ENCODE data around the gene HLA-DMB. TPM values are rescaled to one million over a fixed set of nuclear protein-coding genes. Genes with fewer than 3 reads are reported as not detected.

Gene HLA-DMB
- polyA plus RNA-seq, 1 donor from 2014 or later: 2.9 TPM

GRCh38 chr6:32946893-32947292, 6.1 kb upstream of the HLA-DMB start (continued):
- no peak for TF ChIP-seq POLR2AphosphoS5 (IDR thresholded peaks at IDR 0.05)

- Histone ChIP-seq H3K27me3 (ENCODE audit: insufficient read depth, low read depth, low read length) (no peaks in the 10 kb centered on the region), H3K9me3 (ENCODE audit: low read length) (no peaks in the 10 kb centered on the region), H4K20me1 (ENCODE audit: insufficient read depth) (no peaks in the 10 kb centered on the region), H3K4me2 (ENCODE audit: low read length) (no peak overlapping the region), H3K4me3 (ENCODE audit: low read length) (no peak overlapping the region), H3K36me3 (ENCODE audit: insufficient read depth, low read length) (no peaks in the 10 kb centered on the region), H3K27ac (ENCODE audit: low read length) (no peak overlapping the region), H3F3A (ENCODE audit: insufficient read depth, low read length, poor library complexity, severe bottlenecking) (no peaks in the 10 kb centered on the region), H3K9ac (ENCODE audit: low read length) (no peak overlapping the region), H3K79me2 (replicated peaks; ENCODE audit: insufficient read depth, low read length) (no peaks in the 10 kb centered on the region), H2AFZ (ENCODE audit: low read depth, low read length) (no peak overlapping the region), H3K9me2 (ENCODE audit: insufficient read depth, low read length) (no peaks in the 10 kb centered on the region)
- TF ChIP-seq, protein P1, sequence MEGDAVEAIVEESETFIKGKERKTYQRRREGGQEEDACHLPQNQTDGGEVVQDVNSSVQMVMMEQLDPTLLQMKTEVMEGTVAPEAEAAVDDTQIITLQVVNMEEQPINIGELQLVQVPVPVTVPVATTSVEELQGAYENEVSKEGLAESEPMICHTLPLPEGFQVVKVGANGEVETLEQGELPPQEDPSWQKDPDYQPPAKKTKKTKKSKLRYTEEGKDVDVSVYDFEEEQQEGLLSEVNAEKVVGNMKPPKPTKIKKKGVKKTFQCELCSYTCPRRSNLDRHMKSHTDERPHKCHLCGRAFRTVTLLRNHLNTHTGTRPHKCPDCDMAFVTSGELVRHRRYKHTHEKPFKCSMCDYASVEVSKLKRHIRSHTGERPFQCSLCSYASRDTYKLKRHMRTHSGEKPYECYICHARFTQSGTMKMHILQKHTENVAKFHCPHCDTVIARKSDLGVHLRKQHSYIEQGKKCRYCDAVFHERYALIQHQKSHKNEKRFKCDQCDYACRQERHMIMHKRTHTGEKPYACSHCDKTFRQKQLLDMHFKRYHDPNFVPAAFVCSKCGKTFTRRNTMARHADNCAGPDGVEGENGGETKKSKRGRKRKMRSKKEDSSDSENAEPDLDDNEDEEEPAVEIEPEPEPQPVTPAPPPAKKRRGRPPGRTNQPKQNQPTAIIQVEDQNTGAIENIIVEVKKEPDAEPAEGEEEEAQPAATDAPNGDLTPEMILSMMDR (IDR thresholded peaks at IDR 0.05; ENCODE audit: poor library complexity, severe bottlenecking): no peak
- TF ChIP-seq SMC3 (conservative IDR thresholded peaks at IDR 0.05; ENCODE audit: poor library complexity): no peak
- TF ChIP-seq MXI1 (conservative IDR thresholded peaks at IDR 0.05; ENCODE audit: poor library complexity, severe bottlenecking): no peak
- TF ChIP-seq POLR2AphosphoS5 (IDR thresholded peaks at IDR 0.05): no peak
- no peak for TF ChIP-seq EZH2 (IDR thresholded peaks at IDR 0.05; ENCODE audit: borderline replicate concordance, insufficient read depth, low read length, poor library complexity, severe bottlenecking)
- TF ChIP-seq, protein P2, sequence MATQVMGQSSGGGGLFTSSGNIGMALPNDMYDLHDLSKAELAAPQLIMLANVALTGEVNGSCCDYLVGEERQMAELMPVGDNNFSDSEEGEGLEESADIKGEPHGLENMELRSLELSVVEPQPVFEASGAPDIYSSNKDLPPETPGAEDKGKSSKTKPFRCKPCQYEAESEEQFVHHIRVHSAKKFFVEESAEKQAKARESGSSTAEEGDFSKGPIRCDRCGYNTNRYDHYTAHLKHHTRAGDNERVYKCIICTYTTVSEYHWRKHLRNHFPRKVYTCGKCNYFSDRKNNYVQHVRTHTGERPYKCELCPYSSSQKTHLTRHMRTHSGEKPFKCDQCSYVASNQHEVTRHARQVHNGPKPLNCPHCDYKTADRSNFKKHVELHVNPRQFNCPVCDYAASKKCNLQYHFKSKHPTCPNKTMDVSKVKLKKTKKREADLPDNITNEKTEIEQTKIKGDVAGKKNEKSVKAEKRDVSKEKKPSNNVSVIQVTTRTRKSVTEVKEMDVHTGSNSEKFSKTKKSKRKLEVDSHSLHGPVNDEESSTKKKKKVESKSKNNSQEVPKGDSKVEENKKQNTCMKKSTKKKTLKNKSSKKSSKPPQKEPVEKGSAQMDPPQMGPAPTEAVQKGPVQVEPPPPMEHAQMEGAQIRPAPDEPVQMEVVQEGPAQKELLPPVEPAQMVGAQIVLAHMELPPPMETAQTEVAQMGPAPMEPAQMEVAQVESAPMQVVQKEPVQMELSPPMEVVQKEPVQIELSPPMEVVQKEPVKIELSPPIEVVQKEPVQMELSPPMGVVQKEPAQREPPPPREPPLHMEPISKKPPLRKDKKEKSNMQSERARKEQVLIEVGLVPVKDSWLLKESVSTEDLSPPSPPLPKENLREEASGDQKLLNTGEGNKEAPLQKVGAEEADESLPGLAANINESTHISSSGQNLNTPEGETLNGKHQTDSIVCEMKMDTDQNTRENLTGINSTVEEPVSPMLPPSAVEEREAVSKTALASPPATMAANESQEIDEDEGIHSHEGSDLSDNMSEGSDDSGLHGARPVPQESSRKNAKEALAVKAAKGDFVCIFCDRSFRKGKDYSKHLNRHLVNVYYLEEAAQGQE (IDR thresholded peaks at IDR 0.05; ENCODE audit: borderline replicate concordance): no peak
- TF ChIP-seq TAF1 (IDR thresholded peaks at IDR 0.05; ENCODE audit: low read depth): no peak
- TF ChIP-seq RAD21 (conservative IDR thresholded peaks at IDR 0.05): no peak
- TF ChIP-seq EP300 (conservative IDR thresholded peaks at IDR 0.05; ENCODE audit: poor library complexity, severe bottlenecking): no peak
Measured at GRCh38 chr6:32945953-32946352, 5.1 kb upstream of the HLA-DMB start.

DNA sequence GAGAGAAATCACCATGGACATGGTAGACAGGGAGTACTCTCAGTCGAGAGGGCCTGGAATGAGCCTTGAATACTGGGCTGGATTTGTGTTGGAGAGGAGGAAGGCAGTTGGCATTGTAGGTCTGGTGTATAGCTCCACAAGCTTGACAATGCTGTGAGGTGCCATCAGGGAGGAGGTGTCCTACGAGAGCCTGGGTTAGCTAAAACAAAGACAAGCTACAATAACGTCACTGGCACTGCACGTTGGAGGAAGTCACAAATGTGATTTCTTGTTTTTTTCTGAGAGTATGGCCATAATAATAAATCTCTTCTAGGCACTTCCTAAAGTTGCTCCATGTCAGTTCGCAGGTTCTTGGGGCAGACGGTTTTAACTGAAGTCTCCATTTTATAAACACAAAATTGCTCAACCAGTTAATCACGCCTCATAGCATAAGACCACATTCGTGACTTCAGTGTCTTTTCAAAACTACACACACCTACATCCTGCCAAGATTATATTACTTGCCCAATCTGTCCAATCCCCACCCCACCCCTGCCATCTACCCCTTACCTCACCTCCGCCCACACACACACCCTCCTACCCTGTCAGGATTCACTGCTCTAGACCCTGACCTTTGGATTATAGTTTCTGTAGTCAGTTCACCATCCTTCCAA, 4.4 kb upstream of the HLA-DMB start:
- no peaks in the 10 kb centered on the region for H4K20me1 ChIP-seq (ENCODE audit: insufficient read depth)
- no peaks in the 10 kb centered on the region for H3K9me2 ChIP-seq (ENCODE audit: insufficient read depth, low read length)
- H2AFZ ChIP-seq (ENCODE audit: low read depth, low read length): no peak overlapping the region
- no peaks in the 10 kb centered on the region for H3K27me3 ChIP-seq (ENCODE audit: insufficient read depth, low read depth, low read length)
- no peaks in the 10 kb centered on the region for H3K9me3 ChIP-seq (ENCODE audit: low read length)
- TF ChIP-seq, protein P2 (IDR thresholded peaks at IDR 0.05; ENCODE audit: borderline replicate concordance): no peak
- no peak for TF ChIP-seq POLR2AphosphoS5 (IDR thresholded peaks at IDR 0.05)
- TF ChIP-seq, protein P1 (IDR thresholded peaks at IDR 0.05; ENCODE audit: poor library complexity, severe bottlenecking): no peak
- TF ChIP-seq EZH2 (IDR thresholded peaks at IDR 0.05; ENCODE audit: borderline replicate concordance, insufficient read depth, low read length, poor library complexity, severe bottlenecking): no peak
- no peak for TF ChIP-seq EP300 (conservative IDR thresholded peaks at IDR 0.05; ENCODE audit: poor library complexity, severe bottlenecking)
- no peak for TF ChIP-seq MXI1 (conservative IDR thresholded peaks at IDR 0.05; ENCODE audit: poor library complexity, severe bottlenecking)
- no peak for TF ChIP-seq RAD21 (conservative IDR thresholded peaks at IDR 0.05)
- no peak for TF ChIP-seq TAF1 (IDR thresholded peaks at IDR 0.05; ENCODE audit: low read depth)
- no peak overlapping the region for H3K4me3 ChIP-seq (ENCODE audit: low read length)
- no peaks in the 10 kb centered on the region for H3K79me2 ChIP-seq (replicated peaks; ENCODE audit: insufficient read depth, low read length)
- H3K9ac ChIP-seq (ENCODE audit: low read length): no peak overlapping the region
- H3K27ac ChIP-seq (ENCODE audit: low read length): no peak overlapping the region
- H3K4me2 ChIP-seq (ENCODE audit: low read length): no peak overlapping the region
- no peaks in the 10 kb centered on the region for H3F3A ChIP-seq (ENCODE audit: insufficient read depth, low read length, poor library complexity, severe bottlenecking)
- H3K36me3 ChIP-seq (ENCODE audit: insufficient read depth, low read length): no peaks in the 10 kb centered on the region
